ENCODE data around the gene TBL1X.

GRCh38 chrX:9708923-9709553 is 244.2 kb downstream of the TBL1X start:
- peak; percentile 64 for TF ChIP-seq CTCF (IDR thresholded peaks at IDR 0.05; ENCODE audit: insufficient read depth, low read depth, low read length)
- TF ChIP-seq EZH2 (IDR thresholded peaks at IDR 0.05; ENCODE audit: insufficient read depth, low read length): no peak

All from astrocyte (in vitro differentiated cells and primary cell).